Activated T-cell treated with anti-CD3 and anti-CD28 coated beads for 48 hours (primary cell): ENCODE results near the gene CLEC2A.

Source experiments
- DNase-seq: peaks from one replicate; pipeline ENCODE4 v3.0.0-alpha.2; 2020; ENCODE audit warnings: low read depth

CLEC2A gene

DNA sequence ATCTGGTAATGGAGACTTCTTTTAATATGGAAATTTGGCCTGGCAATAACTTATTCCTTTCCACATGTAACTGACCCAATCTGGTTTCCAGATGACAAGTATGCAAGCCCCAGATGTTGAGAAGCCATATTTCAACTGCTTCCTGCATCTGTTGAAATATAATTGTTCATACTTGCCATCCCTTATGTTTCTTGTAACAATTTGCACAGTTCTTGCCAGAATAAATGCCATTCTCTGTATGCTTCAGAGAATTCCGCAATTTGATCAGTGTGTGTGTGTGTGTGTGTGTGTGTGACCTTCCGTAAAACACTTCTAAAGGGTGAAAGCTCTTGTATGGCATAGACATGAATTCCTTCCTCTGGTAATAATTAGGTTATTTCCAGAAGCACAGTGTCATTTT, 1.8 kb upstream of the CLEC2A start:
- DNase-seq, result no peak

DNA sequence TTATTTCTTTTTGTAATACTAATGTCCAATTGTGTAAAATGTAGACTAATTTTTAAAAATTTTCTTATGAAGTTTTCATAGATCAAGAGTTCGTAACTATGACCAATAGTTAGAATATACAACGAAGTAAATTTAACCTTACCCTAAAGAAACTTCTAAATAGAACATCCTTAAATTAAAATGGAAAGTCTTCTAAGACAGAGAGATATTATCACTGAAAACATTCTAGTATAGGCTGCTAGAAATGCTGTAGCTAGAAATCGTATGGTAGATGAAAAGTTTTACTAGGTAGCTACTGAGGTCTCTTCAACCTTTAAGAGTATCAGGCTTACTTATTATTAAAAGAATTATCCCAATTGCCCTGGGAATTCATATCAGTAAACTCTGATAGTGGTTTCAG, 925 bp downstream of the CLEC2A start:
- DNase-seq, result no peak

DNA sequence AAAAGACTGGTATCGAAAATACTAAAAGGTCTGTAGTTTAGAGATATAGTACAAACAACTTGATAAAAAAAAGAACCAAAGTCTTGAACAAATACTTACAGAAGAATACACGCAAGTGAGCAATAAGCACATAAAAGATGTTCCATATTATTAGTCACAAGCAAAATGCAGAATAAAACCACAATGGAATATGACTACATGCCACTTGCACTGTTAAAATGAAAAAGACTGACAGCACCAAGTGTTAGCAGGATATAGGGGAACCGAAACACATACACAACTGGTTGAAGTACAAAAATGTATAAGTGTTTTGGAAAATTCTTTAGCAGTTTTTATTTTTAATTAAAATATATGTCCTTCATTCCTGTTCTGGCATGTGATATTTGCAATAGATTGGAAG, 3.6 kb downstream of the CLEC2A start:
- DNase-seq, result no peak

DNA sequence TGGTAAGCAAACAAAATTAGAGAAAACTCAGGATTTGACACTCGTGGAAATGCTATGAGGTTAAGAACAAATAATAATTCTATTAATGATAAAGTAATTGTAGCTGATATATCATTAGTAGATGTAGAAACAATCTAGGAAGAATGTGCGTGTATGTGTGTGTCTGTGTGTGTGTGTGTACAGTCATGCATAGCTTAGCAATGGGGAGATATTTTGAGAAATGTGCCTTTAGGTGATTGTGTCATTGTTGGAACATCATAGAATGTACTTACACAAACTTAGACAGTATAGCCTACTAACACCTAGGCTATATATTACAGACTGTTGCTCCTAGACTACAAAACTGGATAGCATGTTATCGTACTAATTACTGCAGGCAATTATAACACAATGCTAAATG, 5.3 kb downstream of the CLEC2A start:
- DNase-seq, result no peak

DNA sequence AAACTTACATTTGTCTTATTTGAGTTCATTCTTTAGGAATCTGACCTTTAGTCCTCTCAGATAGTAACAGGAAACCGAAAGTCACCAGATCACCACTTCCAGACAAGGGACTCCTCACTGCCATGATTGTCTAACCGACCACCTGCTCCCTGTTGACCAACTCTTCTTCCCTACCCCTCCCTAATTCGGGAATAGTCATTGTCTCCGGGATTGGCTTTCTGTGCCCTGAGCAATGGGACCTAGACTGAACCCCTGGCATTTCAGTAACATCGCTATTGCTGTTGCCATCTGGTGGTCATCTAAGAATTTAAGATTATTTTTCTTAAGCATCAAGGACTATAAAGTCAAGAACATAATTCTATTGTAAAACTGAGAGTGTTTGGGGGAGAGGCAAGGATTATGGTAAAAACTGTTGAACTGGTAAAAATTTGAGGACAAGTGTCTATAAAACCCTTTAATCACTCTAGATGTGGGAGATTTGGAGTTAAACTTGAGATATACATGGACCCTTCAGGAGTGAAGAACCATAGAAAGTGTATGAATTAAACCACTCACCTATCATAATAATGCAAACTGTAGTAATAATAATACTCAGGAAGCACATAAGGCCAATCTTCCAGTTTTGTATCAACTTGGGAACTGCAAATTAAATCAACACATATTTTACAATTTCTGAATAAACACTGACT, 6.3 kb downstream of the CLEC2A start:
- DNase-seq, result no peak

DNA sequence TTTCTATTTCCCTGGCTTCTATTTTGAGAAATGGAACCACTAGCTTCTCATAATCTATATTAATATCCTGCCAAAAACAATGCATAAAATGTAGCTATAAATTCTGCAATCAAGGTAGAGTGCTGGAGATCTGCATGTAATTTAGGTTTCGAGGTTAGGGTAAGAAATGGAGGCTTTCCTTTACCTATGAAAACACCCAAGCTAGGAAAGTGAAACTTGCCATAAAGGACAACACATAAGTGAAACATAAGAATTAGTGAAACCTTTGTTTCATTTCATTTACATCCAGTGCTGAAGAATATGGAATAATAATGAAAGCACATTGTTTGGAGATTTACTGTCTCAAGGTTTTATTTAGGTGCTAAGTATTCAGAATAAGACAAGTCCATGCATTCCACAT, 9.7 kb downstream of the CLEC2A start:
- DNase-seq, result no peak

DNA sequence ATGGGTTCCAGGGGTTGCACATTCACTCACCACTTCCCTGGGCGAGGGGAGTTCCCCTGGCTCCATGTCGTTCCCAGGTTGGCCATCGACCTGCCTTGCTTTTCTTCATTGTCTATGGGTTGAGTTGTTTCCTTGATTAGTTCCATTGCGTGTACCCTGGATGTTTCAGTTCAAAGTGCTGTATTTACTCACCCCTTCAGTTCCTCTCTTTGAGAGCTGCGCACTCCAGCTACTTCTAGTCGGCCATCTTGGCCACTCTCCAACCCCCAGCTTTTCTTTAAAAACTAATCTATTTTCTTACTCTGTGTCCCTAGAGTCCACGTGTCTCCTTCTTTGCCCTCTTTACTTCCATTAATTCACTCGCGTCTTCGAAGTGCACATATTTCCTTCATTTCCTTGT, 11.7 kb downstream of the CLEC2A start:
- no peak for DNase-seq

DNA sequence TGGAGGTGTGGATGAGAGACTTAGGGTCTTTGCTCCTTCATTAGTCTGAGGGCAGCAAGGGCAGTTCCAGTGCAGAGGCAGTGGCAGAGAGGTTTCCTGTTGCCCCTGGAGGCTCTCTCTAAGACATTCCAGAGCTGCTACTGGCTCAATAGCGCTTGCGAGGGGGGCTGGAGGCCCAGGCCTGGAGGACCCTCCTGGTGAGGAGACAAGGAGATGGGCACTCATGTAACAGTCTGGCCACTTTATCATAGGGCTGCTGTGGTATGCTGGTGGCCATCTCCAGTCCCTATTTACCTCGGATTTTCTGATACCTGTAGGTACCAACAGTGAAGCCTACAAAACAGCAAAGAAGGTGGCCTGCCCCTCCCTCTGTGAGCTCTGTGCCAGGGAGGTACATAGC, 12.7 kb downstream of the CLEC2A start:
- DNase-seq, result no peak

DNA sequence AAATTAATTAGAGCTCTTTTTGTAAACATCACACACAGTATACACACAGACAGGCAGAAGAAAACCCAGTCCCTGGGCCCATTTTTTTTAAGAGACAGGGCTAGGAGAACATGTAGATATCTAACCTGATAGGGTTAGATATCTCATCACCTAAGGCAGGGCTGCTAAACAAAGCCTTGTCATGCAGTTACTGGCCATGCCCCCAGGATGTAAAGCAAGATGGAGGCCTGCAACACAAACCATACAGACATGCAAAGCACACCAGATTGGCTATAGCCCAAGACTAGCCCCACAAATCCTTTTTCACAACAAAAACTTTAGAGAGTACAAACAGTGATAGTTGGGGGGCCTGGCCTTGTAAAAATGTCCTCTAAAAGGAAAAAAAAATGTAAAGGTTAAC, 20.5 kb downstream of the CLEC2A start:
- DNase-seq, result no peak

DNA sequence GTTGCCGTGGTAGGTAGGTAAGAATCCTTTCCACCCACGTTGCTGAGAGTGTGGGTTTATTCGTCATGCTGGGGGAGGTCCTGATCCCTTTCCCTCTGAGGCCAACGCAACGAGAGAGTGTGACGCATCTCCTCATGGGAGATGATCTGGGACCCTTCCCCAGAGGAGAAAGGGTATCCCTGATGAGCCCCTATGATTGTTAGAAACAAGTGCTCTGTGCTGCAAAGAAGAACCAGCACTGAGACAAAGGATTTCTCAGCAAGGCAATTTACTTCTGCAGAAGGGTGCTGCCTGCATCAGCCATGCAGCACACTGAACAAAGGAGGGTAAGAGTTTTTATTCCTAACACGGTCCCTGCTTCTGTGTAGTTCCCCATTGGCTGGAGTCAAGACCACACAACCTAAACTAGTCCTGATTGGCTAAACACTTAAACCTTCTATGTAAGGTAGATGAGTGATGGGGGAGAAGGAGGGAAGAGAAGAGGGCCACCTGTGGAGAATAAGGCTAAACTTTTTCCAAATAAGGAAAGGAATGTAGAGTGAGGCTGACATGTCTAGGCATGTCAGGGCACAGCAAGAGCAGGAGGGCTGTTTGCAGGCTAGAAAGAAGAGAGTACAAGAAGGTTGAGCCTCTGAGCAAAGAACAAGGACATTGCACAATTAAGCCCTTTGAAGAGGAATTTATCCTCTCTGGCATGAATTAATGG, 21.3 kb downstream of the CLEC2A start:
- DNase-seq, result no peak

DNA sequence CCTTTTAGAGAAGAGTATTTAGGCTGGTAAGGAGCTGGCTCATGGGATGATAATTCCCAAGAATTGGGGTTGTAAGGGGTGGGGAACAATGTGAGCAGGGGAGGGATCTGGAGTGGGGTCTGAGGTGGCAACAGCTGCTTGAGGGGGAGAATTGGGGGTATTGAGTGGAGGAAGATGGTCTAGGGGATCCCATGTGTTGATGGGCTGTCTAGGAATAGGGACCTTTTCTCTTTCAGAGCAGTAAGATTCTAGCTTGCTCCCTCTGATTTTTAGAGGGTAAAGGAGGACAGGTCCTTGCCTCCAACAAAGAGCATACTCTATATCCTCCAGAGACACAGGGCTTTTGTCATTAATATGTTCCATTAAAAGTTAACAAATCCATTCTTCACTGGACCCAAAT, 22.4 kb downstream of the CLEC2A start:
- no peak for DNase-seq

DNA sequence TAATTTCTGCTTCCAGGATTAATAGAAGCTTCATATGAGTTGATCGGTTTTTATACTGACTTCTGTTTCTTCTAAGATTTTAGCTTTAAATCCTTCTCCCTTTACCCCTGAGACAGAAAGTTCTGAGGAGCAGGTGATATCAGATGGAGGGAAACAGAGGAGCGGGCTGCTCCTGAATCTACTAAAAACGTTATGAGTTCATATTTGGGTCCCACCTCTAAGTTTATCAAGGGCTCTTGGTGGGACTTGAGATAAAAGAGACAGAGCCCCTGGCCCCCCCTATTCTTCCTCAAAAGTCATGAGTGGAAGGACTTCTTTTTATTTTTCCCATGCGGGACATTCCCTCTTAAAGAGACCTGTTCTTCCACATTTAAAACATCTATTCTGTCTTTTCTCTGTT, 23.8 kb downstream of the CLEC2A start:
- DNase-seq, result no peak

DNA sequence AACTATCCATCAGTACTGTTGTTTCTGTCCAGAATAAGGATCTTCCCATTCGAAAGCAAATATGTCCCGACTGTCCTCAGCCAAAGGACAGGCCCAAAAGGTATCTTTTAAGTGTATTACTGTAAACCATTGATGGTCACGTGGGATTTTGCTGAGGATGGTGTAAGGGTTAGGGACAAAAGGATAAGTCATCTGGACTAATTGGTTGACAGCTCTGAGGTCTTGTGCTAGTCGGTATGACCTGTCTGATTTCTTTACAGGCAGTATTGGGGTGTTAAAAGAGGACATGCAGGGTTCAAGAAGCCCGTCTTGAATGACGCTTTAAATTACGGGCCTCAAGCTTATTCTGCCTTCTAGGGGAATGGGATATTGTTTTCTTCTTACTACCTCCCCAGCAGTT, 24.4 kb downstream of the CLEC2A start:
- DNase-seq, result no peak

DNA sequence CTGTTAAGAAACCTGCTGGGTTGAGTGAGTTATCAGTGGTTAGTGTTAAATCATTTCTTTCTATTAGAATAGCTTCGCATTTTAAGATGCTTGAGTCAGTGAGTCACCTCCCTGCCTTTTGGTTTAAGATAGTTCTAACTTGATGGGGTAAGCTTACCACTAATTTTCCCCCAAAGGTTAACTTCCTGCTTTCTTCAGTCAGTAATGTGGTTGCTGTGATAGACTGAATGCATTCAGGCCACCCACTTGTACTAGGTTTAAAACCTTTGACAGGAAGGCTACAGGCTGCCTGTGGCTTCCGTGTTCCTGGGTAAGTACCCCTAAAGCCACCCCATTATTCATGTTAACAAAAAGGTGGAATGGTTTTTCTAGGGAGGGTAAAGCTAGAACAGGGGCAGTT, 25.3 kb downstream of the CLEC2A start:
- DNase-seq, result no peak

DNA sequence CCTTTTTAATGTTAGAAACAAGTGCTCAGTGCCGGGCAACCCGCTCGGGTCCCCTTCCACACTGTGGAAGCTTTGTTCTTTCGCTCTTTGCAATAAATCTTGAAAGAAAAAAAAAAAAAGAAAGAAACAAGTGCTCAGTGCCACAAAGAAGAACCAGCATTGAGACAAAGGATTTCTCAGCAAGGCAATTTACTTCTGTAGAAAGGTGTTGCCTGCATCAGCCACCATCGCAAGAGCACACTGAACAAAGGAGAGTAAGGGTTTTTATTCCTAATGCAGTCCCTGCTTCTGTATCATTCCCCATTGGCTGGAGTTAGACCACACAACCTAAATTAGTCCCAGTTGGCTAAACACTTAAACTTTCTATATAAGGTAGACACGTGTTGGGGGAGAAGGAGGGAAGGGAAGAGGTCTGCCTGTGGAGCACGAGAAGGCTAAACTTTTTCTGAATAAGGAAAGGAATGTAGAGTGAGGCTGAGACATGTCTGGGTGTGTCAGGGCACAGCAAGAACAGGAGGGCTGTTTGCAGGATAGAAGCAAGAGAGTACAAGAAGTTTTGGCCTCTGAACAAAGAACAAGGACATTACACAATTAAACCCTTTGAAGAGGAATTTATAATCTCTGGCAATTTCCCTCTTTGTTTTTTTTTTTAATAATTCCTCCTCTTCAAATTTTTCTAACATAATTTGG, 29.5 kb downstream of the CLEC2A start:
- DNase-seq, result no peak

DNA sequence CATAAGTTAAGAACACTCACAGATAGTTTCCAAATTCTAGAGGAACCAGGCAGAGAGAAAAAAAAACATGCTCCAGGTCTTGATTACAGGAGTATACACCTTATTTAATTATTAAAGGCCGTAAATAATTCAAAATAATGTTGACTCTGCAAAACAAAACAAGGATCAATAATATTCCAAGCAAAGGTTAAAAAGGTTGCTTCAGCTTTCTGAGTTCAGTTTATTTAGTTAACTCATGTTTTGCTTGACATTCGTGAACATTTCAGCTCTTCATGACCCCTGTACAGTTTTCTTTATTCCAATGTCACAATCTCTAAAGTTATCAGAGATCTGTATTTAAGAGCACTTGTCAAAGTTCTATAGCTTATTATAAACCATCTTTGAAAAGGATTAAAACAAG, 31.2 kb downstream of the CLEC2A start:
- no peak for DNase-seq

DNA sequence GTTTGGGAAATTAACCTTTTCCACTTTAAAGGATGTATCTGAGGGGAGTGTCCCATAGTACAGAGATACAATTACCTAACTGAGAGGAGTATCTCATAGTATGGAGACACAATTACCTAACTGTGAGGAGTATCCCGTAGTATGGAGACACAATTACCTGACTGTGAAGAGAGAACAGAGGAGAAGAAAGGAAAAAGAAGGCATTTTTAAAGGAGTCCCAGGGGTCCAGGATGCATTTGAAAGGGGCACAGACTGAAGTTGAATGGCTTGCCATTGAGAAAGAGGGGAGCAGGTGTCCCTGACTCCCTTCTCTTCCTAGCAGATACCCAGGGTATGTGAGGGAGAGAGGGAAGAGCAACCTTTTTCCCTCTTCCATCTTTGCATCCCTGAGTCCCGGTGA, 33.0 kb downstream of the CLEC2A start:
- no peak for DNase-seq

DNA sequence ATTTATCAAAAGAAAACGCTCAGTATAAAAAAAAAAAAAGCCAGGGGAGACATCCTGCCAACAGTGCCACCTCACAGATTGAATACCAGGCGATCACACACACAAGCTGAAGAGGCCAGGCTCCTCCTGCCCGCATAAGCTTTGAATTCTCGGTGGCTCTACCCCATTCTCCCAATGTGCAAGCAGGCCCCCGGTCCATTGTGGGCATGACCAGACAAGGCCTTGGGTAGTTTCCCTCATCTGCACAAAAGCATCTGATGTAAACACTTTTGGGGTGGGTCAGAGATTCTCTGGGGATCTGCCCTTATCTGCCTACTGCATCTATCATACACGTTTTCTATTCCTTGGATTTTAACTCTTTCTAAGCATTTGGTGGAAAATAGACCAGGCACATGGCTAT, 34.6 kb downstream of the CLEC2A start:
- DNase-seq, result no peak

DNA sequence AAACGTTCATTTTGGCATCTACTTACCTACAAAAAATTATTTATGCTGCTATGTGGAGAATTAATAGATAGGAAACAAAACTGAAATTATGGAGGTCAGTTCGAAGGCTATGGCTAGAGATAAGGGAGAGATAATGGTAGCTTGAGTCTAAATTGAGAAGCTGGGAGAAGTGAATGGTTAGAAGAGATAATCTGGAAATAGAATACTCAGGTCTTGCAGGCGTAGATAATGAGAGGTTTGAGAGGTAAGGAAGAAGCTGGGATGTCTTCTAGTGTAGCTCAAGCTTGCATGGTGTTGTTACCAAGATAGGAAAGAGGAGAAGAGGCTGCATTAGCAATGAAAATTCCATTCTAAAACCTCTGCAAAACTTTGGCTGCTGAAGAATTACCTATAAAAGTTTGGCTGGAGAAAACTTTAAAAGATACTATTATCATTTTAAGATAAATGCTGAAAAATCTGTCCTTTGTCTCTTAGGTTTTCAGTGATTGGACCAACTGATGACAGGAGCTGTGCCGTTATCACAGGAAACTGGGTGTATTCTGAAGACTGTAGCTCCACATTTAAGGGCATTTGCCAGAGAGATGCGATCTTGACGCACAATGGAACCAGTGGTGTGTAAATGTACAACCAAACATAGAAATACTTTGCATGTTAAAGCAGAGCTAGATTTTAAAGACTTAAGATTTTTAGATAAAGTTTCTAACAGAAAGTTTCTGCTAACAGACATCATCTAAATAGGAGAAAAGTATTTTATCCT, 36.8 kb downstream of the CLEC2A start:
- no peak for DNase-seq

DNA sequence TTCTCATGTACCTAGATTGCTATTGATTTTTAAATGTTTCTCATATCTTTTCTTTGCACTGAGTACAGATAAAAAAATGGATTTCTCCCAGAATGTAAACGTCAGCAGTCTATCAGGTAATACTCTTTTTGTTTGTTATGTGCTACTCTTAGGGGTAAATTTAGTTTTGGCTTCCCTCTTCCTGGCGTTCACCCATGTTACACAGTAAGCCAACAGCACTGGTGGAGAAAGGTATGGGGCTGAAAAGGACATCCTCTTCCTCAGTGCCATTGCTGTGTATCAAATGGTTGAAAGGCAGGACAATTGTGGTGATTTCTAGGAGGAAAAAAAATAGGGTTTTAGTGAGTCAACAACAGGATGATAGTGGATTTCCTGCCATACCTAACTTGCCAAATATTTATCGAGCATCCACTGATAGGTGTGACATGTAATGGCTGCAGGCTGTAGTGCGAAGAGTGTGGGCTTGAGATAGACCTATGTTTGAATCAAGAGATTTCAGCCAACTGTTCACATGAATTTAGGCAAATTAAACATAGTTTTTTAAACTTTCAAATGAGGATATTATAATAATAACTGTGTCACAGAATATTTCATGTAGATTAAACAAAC, 43.4 kb downstream of the CLEC2A start:
- DNase-seq, result no peak

DNA sequence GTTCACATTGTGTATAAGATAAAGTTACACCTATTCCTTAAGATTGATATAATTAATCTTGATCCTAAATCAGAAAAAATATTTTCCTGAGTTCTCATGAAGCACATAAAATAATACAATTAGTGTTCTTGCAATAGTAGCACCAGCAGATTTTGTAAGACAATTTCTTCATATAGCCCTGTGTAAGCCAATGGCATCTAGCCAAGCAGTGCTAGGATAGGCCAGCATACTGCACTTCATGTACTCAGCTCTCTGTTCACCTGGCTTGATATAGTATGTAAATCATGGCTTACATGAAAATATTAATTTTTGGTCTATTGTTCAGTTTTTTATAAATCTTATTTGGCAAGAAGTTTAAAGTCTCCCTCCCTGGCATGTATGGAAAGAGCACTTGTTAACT, 49.0 kb downstream of the CLEC2A start:
- no peak for DNase-seq

DNA sequence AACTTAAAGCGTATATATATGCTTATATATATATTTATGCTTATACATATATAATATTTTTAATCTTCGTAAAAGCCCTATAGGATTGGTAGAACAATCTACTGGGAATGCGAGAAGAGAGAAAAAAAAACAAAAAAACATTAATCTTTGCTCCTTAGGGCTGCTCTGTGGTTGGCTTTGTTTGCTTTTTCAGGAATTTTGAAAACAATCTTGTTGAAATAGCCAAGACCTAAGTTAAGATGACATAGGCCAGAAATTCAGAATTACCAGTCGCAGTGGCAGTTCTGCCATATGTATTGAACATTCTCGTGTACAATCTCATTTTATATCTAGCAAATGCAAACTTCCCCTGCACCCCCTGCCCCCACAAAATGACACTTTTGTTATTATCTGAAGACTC, 50.2 kb downstream of the CLEC2A start:
- DNase-seq, result no peak
